K562 (cell line): ENCODE data around the gene AKAP7. TPM values are rescaled to one million over a fixed set of nuclear protein-coding genes. Genes with fewer than 3 reads are reported as not detected.

Source experiments
- ATAC-seq: fragments of 200-7000 bp; cut with Tn5 transposase; 3 replicates; pipeline ENCODE4 v1.9.1; 2020; ENCODE audit warnings: moderate library complexity
- BruUV-seq: library from RNA; stranded (reverse); fragments of 400-500 nt; replicated peaks from 2 replicates; lab custom pipeline; 2021; lab: Mats Ljungman, UMichigan
- CTCF ChIA-PET: fragments of 300-600 bp; formaldehyde crosslinking; extraction: SDS; loops from one replicate; lab custom pipeline; 2021; ENCODE audit warnings: low intra/inter-chr PET ratio; lab: Yijun Ruan, JAX
- POLR2A ChIA-PET: fragments of 300-600, 350-650 bp; sonication (Branson Sonifier 250); formaldehyde crosslinking; extraction: SDS; loops from one replicate; lab custom pipeline; 2021; ENCODE audit warnings: antibody characterized with exemption, inconsistent platforms; lab: Yijun Ruan, JAX
- DNase-seq, 4 experiments: peaks; one replicate each; pipeline versions ENCODE4 v3.0.0 to v3.0.0-alpha.2; 2011 to 2018; ENCODE audit warnings: low spot score in 3 of 4, mixed read lengths in 3 of 4; ENCODE audit errors: extremely low read depth in 1 of 4
- FAIRE-seq: peaks from 2 replicates; lab custom pipeline; 2011; peaks lifted over from hg19 to GRCh38; lab: Jason Lieb, UNC
- H2AFZ ChIP-seq: 2 replicates; pipeline ENCODE4 v1.6.0; 2011; ENCODE audit warnings: low read depth, low read length, control low read depth, inconsistent platforms
- H3K27ac ChIP-seq: fragments of 200-600 bp; 3 replicates; pipeline ENCODE4 v1.8.0; 2011; ENCODE audit warnings: low read depth, mild to moderate bottlenecking, control low read depth, inconsistent platforms, low read length, moderate library complexity, mixed read lengths; ENCODE audit errors: extremely low read depth
- H3K27me3 ChIP-seq, 2 experiments: fragments of 300-600 bp in 1 of 2; 2 replicates in 1 of 2; 3 replicates in 1 of 2; pipeline versions ENCODE4 v1.6.0 to v1.8.0; 2011; ENCODE audit warnings: inconsistent platforms in 2 of 2, low read length in 2 of 2, mild to moderate bottlenecking in 1 of 2, mixed read lengths in 1 of 2, moderate library complexity in 1 of 2; ENCODE audit not compliant: control insufficient read depth in 2 of 2, insufficient read depth in 2 of 2
- H3K36me3 ChIP-seq: fragments of 300-600 bp; 3 replicates; pipeline ENCODE4 v1.8.0; 2011; ENCODE audit warnings: mild to moderate bottlenecking, low read length, inconsistent platforms; ENCODE audit not compliant: control insufficient read depth, insufficient read depth
- H3K4me1 ChIP-seq, 2 experiments: fragments of 200-600 bp in 1 of 2; replicated peaks in 1 of 2; 2 replicates in 1 of 2; 3 replicates in 1 of 2; pipeline versions ENCODE4 v1.5.1 to v1.8.0; 2011; ENCODE audit warnings: inconsistent platforms in 2 of 2, low read length in 2 of 2, mild to moderate bottlenecking in 1 of 2, mixed read lengths in 1 of 2, moderate library complexity in 1 of 2; ENCODE audit not compliant: control insufficient read depth in 2 of 2, insufficient read depth in 2 of 2
- H3K4me2 ChIP-seq: 2 replicates; pipeline ENCODE4 v1.6.1; 2011; ENCODE audit warnings: low read length, control low read depth, inconsistent platforms, mixed read lengths; ENCODE audit not compliant: insufficient read depth
- H3K4me3 ChIP-seq: fragments of 200-600 bp; sonication (generic), shearing (Covaris generic); 2 replicates; pipeline ENCODE4 v1.5.1; 2016; ENCODE audit warnings: control low read depth, inconsistent platforms
- H3K79me2 ChIP-seq: fragments of 200-600 bp; 3 replicates; pipeline ENCODE4 v1.8.0; 2011; ENCODE audit warnings: low read length, inconsistent platforms; ENCODE audit not compliant: control insufficient read depth, insufficient read depth
- H3K9ac ChIP-seq, 2 experiments: 2 replicates each; pipeline versions ENCODE4 v1.6.0 to v1.6.1; 2011; ENCODE audit warnings: low read depth in 2 of 2, low read length in 2 of 2, control low read depth in 1 of 2, inconsistent platforms in 1 of 2, mild to moderate bottlenecking in 1 of 2, mixed read lengths in 1 of 2; ENCODE audit not compliant: insufficient read depth in 1 of 2
- H3K9me1 ChIP-seq: one replicate; pipeline ENCODE4 v1.6.0; 2011; ENCODE audit warnings: inconsistent platforms, mild to moderate bottlenecking, low read length, moderate library complexity; ENCODE audit not compliant: control insufficient read depth, insufficient read depth
- H3K9me3 ChIP-seq: replicated peaks from 2 replicates; pipeline ENCODE4 v1.5.1; 2011; ENCODE audit warnings: low read depth, low read length, inconsistent platforms; ENCODE audit not compliant: control insufficient read depth, insufficient read depth
- H4K20me1 ChIP-seq: replicated peaks from 2 replicates; pipeline ENCODE4 v1.6.1; 2011; ENCODE audit warnings: low read length, inconsistent platforms, mixed read lengths; ENCODE audit not compliant: control insufficient read depth, insufficient read depth
- ARID2 ChIP-seq: fragments of 450-650 bp; IDR thresholded peaks from 2 replicates; pipeline ENCODE4 v1.6.1; 2017; ENCODE audit warnings: antibody characterized with exemption, mild to moderate bottlenecking
- ASH1L ChIP-seq: fragments of 450-650 bp; IDR thresholded peaks from 2 replicates; pipeline ENCODE4 v1.6.1; 2018; ENCODE audit warnings: borderline replicate concordance, mild to moderate bottlenecking, low read depth; ENCODE audit not compliant: partially characterized antibody
- CEBPG ChIP-seq, 3 experiments: fragments of 200-800 bp in 1 of 3; sonication (Bioruptor generic) in 1 of 3; sonication (generic) in 1 of 3; formaldehyde crosslinking in 1 of 3; IDR thresholded peaks in 2 of 3; conservative IDR thresholded peaks in 1 of 3; 2 replicates each; pipeline versions ENCODE4 v1.6.1 to v1.8.0; 2016 to 2022; ENCODE audit warnings: missing compliant biosample characterization in 2 of 3, missing genetic modification characterization in 2 of 3, mild to moderate bottlenecking in 1 of 3, missing genetic modification reagents in 1 of 3
- CREB3L1 ChIP-seq: fragments of 450-650 bp; IDR thresholded peaks from 2 replicates; pipeline ENCODE4 v1.6.1; 2014; ENCODE audit warnings: low read depth, mild to moderate bottlenecking, moderate library complexity, borderline replicate concordance
- FOXM1 ChIP-seq, 2 experiments: fragments of 450-650 bp in 1 of 2; sonication (generic) in 1 of 2; formaldehyde crosslinking in 1 of 2; IDR thresholded peaks; 2 replicates each; pipeline versions ENCODE4 v1.6.1 to v1.9.0; 2017 to 2022; ENCODE audit warnings: low read depth in 2 of 2, mild to moderate bottlenecking in 2 of 2, missing genetic modification reagents in 1 of 2, moderate library complexity in 1 of 2
- HES1 ChIP-seq: fragments of 450-650 bp; IDR thresholded peaks from 2 replicates; pipeline ENCODE4 v1.6.1; 2016; ENCODE audit warnings: low read depth, mild to moderate bottlenecking, moderate library complexity
- U2AF1 ChIP-seq: fragments of 200-400 bp; formaldehyde crosslinking; optimal IDR thresholded peaks from 2 replicates; pipeline ENCODE3; 2017; ENCODE audit warnings: mild to moderate bottlenecking, low read depth, low read length, moderate library complexity
- ZNF134 ChIP-seq: fragments of 250-450 bp; sonication (Bioruptor Pico); conservative IDR thresholded peaks from 2 replicates; pipeline ENCODE4 v1.4.0; 2020
- ZNF551 ChIP-seq: fragments of 250-450 bp; sonication (Bioruptor Pico); IDR thresholded peaks from 2 replicates; pipeline ENCODE4 v1.5.0; 2021; ENCODE audit warnings: mild to moderate bottlenecking, moderate library complexity
- ZNF778 ChIP-seq: fragments of 450-650 bp; formaldehyde crosslinking; IDR thresholded peaks from 2 replicates; pipeline ENCODE4 v1.4.0; 2020; ENCODE audit warnings: mild to moderate bottlenecking, moderate library complexity
- ZNF780A ChIP-seq: fragments of 250-450 bp; sonication (Bioruptor Pico); IDR thresholded peaks from 2 replicates; pipeline ENCODE4 v1.5.0; 2021; ENCODE audit warnings: mild to moderate bottlenecking
- WGBS: fragments of 100-300 bp; shearing (Covaris generic); methylation state at CpG from one replicate; pipeline ENCODE4 v1.1.6; 2016; ENCODE audit warnings: low coverage, mixed read lengths; ENCODE audit not compliant: insufficient coverage; ENCODE audit errors: missing lambda C conversion rate; 5-methylcytosine and 5-hydroxymethylcytosine counted together
- in situ Hi-C: fragments of 300-500 bp; cut with MboI; formaldehyde crosslinking; loops from 4 replicates; pipeline ENCODE4 v1.15.0; 2018; ENCODE audit warnings: inconsistent platforms, mixed read lengths
- intact Hi-C: fragments of 100-400 bp; cut with micrococcal nuclease; formaldehyde crosslinking; loops from 2 replicates; pipeline ENCODE4 v1.14.2; 2022
- polyA plus RNA-seq, 8 experiments: library from polyadenylated mRNA; depleted of rRNA in 4 of 8; stranded (reverse) in 5 of 8; unstranded in 3 of 8; fragments of >200 nt; fragmentation: Nextera tagmentation in 2 of 8; fragmentation: Illumina TruSeq in 1 of 8; extraction: Ambion mirVana in 2 of 8; extraction: Trizol in 1 of 8; gene quantifications; 2 replicates each; pipeline versions ENCODE4 v1.2.1 to v1.2.3, GENCODE V29; 2011 to 2014; ENCODE audit warnings: inconsistent platforms in 1 of 8, missing spikeins in 1 of 8
- total RNA-seq, 7 experiments: library from RNA; depleted of rRNA in 6 of 7; stranded (reverse); fragments of >200 nt in 6 of 7; fragmentation: Illumina TruSeq in 2 of 7; extraction: Trizol in 2 of 7; gene quantifications; 2 replicates each; pipeline versions ENCODE4 v1.2.1 to v1.2.3, GENCODE V29; 2011 to 2021; ENCODE audit warnings: low replicate concordance in 1 of 7

The AKAP7 gene
- total and polyA plus RNA-seq, 9 of the 15 experiments (the other 6 are each of a cell fraction or from before 2014, with no cell fraction given) = 0.82 to 2.6 (median 1.6) TPM

GRCh38 chr6:131212913-131213312 lies 77.6 kb downstream of the AKAP7 start:
- H2AFZ ChIP-seq = no peak overlapping the region
- POLR2A ChIA-PET = interaction anchor here (0.9 kb wide), 1 partner anchor 350 kb away, joined by 5 read pairs; no protein-coding TSS in a partner anchor
- no peaks in the 10 kb centered on the region for H3K9me1 ChIP-seq
- 0% methylated on average over 1 of the region's 1 CpG for WGBS
- no peak overlapping the region for H3K27ac ChIP-seq
- no peak for TF ChIP-seq CEBPG (CRISPR knock-in tag; IDR thresholded peaks at IDR 0.05)
- TF ChIP-seq CEBPG (tag; conservative IDR thresholded peaks at IDR 0.05 in 1 of 2, IDR thresholded peaks at IDR 0.05 in 1 of 2) = peak in 1 of 2 experiments; percentile 31; a peak in 1 of 4 replicates
- TF ChIP-seq CREB3L1 = no peak
- H3K4me2 ChIP-seq = no peak overlapping the region
- H3K79me2 ChIP-seq = no peaks in the 10 kb centered on the region
- BruUV-seq = no TSS peak
- intact Hi-C loops = no loop called here
- H3K9ac ChIP-seq = no peak overlapping the region
- FAIRE-seq = no peak
- no peaks in the 10 kb centered on the region; a peak in 1 of 5 replicates for H3K27me3 ChIP-seq
- no peak overlapping the region for H3K4me3 ChIP-seq
- in situ Hi-C loops = no loop called here
- CTCF ChIA-PET = no interaction called here
- no peaks in the 10 kb centered on the region for H3K4me1 ChIP-seq
- no peaks in the 10 kb centered on the region for H4K20me1 ChIP-seq
- DNase-seq = no peak
- no peak for ATAC-seq
- no peaks in the 10 kb centered on the region for H3K9me3 ChIP-seq
- H3K36me3 ChIP-seq = no peaks in the 10 kb centered on the region

- H3K27ac ChIP-seq = no peak overlapping the region
- H3K9ac ChIP-seq = no peak overlapping the region
- no TSS peak for BruUV-seq
- in situ Hi-C loops = no loop called here
- FAIRE-seq (no peak), DNase-seq (no peak), ATAC-seq (no peak)
- no peaks in the 10 kb centered on the region; a peak in 1 of 5 replicates for H3K27me3 ChIP-seq
- no peaks in the 10 kb centered on the region for H4K20me1 ChIP-seq
- H3K4me2 ChIP-seq = no peak overlapping the region
- no peaks in the 10 kb centered on the region for H3K9me3 ChIP-seq
- H3K79me2 ChIP-seq = no peaks in the 10 kb centered on the region
- ChIA-PET CTCF (no interaction called here), POLR2A (interaction anchor here (0.9 kb wide), 1 partner anchor 350 kb away, joined by 5 read pairs; no protein-coding TSS in a partner anchor)
- H3K9me1 ChIP-seq = no peaks in the 10 kb centered on the region
- H3K36me3 ChIP-seq = no peaks in the 10 kb centered on the region
- no peaks in the 10 kb centered on the region for H3K4me1 ChIP-seq
- intact Hi-C loops = no loop called here
- WGBS = 2% methylated on average over 3 of the region's 3 CpGs
- no peak overlapping the region for H3K4me3 ChIP-seq
- no peak overlapping the region for H2AFZ ChIP-seq
- TF ChIP-seq ASH1L = no peak
- no peak for TF ChIP-seq ZNF778 (CRISPR knock-in tag)
- TF ChIP-seq FOXM1 (IDR thresholded peaks at IDR 0.05; ENCODE audit: low read depth) = no peak
- TF ChIP-seq FOXM1 (CRISPR knock-in tag; IDR thresholded peaks at IDR 0.05; ENCODE audit: low read depth) = no peak
- no peak for TF ChIP-seq ZNF134 (CRISPR knock-in tag)
- no peak for TF ChIP-seq ZNF551 (CRISPR knock-in tag)
- no peak for TF ChIP-seq ZNF780A (CRISPR knock-in tag)
- TF ChIP-seq U2AF1 = no peak
- TF ChIP-seq ARID2 = no peak
- no peak for TF ChIP-seq HES1
Measured at GRCh38 chr6:131213501-131213990, 78.3 kb downstream of the AKAP7 start.
